Measurements from ENCODE around the gene ABHD10.

The ABHD10 gene

GRCh38 chr3:111978583-111979433, at the start of gene ABHD10:
Gene ABHD10 (plus strand): TSS chr3:111979026. CDS start chr3:111979062, 36 bp downstream.
- peak; percentile 93 for DNase-seq (ENCODE audit: low read depth)

DNA sequence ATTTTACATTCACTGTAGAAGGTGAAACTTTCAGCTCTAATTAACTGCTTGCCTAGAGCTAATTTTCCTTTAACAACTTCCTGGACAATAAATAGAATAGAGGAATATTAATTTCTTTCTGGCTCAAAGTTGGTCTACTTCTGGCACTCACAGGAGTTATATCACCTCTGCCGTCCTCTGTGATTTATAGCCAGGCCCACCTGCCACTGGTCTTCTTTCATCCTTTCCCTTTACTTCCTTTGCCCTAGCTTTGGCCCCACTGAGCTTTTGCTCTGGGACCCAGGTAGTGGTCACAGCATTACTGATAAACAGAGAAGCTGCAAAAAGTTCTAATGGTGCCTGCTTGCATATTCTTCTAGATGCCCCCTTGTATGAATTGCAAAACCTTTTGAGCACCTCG, 49.3 kb upstream of the ABHD10 start:
- no peak for DNase-seq (ENCODE audit: low read depth)

DNA sequence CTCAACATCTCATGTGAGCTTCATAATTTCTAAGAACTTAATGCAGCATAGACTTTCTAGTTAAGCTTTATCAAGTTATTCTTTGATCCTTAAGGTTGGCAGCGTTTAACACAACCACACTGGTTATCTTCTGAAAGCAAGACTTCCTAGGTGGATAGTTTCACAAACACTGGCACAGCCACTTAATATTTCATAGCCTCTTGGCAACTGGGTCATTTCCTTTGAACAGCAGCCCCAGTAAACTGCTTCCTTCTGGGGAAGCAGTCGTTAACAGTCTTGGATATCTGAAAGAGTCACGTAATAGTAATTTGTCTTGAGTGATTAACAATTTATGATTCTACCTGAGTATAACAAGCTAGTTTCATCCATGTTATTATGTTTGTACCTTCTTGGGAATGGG, 45.9 kb upstream of the ABHD10 start:
- DNase-seq (ENCODE audit: low read depth): no peak

DNA sequence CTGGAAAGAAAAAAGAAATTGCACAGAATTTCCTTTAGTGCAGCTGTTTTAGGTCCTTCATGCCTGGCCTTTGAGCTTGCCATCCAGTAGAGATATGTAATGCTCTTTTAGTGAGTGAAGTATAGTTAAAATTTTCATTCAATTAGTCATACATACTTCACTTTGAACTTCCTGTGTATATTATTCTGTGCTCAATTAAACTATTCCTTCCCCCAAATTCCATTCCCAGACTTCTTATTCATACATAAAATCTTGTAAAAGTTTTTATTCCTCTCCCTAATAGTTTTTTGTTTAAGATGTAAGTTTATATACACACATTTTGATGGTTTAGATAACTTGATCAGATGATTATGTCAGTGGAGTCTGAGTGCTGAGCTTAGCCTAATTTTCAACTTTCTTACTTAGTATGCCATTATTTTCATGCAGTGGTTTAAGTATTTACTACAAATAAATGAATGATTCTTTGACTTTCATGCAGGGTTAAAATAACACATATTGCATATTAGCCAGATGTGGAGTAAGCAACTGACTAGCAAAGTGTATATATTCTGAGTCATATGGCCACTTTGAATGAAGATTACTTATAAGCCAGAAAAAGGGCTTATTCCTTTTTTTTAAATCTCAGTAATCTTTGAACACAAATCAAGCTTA, 42.5 kb upstream of the ABHD10 start:
- DNase-seq (ENCODE audit: low read depth): no peak

GRCh38 chr3:111936967-111937366, 41.9 kb upstream of the ABHD10 start:
- DNase-seq (ENCODE audit: low read depth): no peak

GRCh38 chr3:111937871-111938270, 41.0 kb upstream of the ABHD10 start:
- DNase-seq (ENCODE audit: low read depth): no peak

DNA sequence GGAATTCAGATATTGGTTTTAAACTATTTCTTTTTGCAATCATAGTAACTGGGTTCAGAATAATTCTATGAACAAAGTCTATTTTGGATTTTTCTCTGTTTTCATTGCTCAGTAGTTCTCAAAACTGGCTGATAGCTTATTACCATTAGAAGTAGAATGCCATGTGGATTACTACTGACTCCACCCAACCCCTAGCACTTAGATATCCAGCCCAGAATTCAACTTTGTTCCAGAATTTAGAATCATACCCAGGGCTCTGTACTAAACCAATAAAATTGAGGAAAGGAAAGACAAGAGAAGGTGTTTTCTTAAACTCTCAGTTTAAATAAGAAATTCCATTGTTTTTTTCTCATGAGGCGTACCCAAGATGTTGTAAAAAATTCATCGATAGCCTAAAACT, 39.0 kb upstream of the ABHD10 start:
- DNase-seq (ENCODE audit: low read depth): no peak

- DNase-seq (ENCODE audit: low read depth): no peak
Measured at GRCh38 chr3:111943533-111943932, 35.3 kb upstream of the ABHD10 start.

DNA sequence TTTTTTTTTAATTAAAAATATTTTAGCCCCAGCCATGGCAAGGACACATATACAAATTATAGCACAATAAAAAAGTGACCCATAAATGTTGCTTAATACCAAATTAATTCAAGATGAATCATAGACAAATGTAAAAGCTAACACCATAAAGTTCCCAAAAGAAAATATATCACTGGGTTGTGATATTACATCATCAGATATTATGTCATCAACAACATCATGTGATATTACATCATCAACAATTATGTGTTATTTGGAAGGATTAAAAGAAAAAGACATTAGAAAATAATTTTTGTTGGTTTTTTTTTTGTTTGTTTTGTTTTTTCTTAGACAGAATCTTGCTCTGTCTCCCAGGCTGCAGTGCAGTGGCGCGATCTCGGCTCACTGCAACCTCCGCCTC, 34.5 kb upstream of the ABHD10 start:
- no peak for DNase-seq (ENCODE audit: low read depth)

DNA sequence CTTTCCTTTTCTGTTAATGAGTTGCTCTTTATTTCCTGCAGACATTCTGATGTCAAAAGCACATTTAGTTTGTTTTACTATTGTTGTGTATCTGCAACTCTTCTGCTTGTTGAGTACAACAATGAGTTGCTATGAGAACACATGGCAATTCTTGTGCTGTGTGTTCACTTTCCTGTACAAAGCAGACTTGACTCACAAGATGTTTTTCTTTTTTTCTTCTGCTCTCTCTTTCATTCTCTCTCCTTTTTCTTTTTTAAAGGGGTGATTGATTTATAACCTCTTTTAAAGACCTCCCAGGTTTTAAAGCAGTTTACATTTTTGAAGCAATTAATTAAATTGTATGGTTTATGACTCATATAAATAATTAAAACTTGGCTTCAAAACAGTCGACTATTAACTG, 31.6 kb upstream of the ABHD10 start:
- no peak for DNase-seq (ENCODE audit: low read depth)

DNA sequence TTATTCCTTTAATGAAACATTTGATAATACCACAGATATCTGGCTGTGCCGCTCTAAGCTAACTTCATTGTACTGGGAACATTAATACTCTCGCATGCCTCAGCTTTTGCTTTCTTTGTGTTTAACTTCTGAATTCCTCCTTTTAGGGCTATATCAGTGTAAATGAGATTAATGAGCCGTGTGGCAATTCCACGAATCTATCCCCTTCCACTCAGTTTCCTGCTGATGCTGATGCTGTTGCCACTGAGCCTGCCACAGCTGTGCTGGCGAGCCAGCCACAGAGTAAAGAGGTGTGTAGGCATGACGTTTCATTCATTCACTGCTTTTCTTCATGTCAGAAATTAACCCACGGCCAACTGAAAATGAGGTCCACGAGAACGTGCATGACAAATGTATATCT, 30.0 kb upstream of the ABHD10 start:
- no peak for DNase-seq (ENCODE audit: low read depth)

GRCh38 chr3:111949712-111950111, 29.1 kb upstream of the ABHD10 start:
- no peak for DNase-seq (ENCODE audit: low read depth)

DNA sequence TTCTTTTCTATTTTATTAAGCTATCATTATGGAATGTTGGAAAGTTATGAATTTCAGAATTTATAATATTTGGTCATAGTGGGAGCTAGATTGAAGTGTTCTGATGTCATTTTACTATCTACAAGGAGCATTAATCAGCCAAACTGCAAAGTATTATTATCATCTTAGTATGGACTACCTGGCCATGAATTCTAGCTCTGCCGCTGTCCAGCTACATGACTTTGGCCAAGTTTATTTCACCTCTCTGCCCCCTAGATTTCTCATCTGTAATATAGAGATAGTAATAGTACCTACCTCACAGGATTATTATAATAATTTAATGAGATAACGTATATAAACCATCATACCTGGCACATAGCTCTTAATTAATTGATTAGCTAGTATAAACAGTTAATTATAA, 27.8 kb upstream of the ABHD10 start:
- no peak for DNase-seq (ENCODE audit: low read depth)

- no peak for DNase-seq (ENCODE audit: low read depth)
Measured at GRCh38 chr3:111952086-111952485, 26.7 kb upstream of the ABHD10 start.

- no peak for DNase-seq (ENCODE audit: low read depth)
Measured at GRCh38 chr3:111952866-111953450, 25.9 kb upstream of the ABHD10 start.

- DNase-seq (ENCODE audit: low read depth): no peak
Measured at GRCh38 chr3:111954228-111954990, 24.4 kb upstream of the ABHD10 start.

- DNase-seq (ENCODE audit: low read depth): no peak
Measured at GRCh38 chr3:111955876-111956275, 22.9 kb upstream of the ABHD10 start.

GRCh38 chr3:111956449-111956848, 22.4 kb upstream of the ABHD10 start:
- no peak for DNase-seq (ENCODE audit: low read depth)

- DNase-seq (ENCODE audit: low read depth): no peak
Measured at GRCh38 chr3:111956995-111957734, 21.7 kb upstream of the ABHD10 start.

- no peak for DNase-seq (ENCODE audit: low read depth)
Measured at GRCh38 chr3:111961461-111962164, 17.2 kb upstream of the ABHD10 start.

DNA sequence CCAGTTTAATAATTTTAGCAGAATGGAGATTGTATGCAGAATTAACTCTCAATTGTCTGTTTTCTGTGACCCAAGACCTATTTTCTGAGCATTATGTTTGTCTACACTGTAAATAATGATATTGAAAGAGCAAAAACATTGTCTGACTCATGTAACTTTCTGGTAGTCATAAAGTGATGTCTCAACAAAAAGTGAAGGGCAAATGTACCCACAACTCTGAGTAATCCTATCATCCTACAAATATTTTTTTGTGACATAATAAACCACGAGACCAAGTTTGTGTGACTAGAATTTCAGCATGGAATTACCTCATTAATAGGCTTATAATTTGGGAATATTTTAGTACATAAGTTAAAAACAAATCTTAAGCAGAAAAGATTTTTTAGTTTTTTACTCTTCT, 15.4 kb upstream of the ABHD10 start:
- no peak for DNase-seq (ENCODE audit: low read depth)
